Measurements from ENCODE around the gene PDE4B. TPM values are rescaled to one million over a fixed set of nuclear protein-coding genes. Genes with fewer than 3 reads are reported as not detected.

Gene PDE4B
- total RNA-seq, 1 donor from 2014 or later = 1.2 TPM

DNA sequence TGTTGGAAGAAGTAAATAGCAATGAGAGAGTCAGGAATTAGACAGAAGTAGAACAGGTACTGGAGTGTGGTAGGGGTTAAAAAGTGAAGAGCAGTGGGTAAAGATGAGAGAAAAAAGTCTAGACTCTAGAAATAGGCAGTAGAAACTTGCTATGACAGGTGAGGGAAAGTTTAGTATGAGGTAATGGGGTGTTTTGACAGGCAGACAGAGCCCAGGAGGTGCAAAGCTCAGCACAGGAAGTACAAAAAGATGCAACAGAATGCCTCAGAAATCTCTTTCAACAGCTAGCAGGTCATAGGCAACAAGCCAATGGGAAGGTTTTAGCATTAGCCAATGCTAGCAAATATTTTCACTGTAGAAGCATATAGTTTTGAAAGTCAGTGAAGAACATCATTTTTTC lies 422.2 kb downstream of the PDE4B start:
- Histone ChIP-seq H3K79me2 (ENCODE audit: low read depth) (no peaks in the 10 kb centered on the region), H3K36me3 (no peaks in the 10 kb centered on the region), H3K9ac (no peak overlapping the region), H3K4me3 (no peak overlapping the region), H3K27me3 (no peaks in the 10 kb centered on the region), H2AFZ (replicated peaks) (no peak overlapping the region), H3F3A (ENCODE audit: low read depth) (no peaks in the 10 kb centered on the region), H3K4me1 (no peaks in the 10 kb centered on the region), H4K20me1 (ENCODE audit: low read depth) (no peaks in the 10 kb centered on the region), H3K4me2 (no peak overlapping the region), H3K9me3 (ENCODE audit: low read depth) (no peaks in the 10 kb centered on the region), H3K27ac (no peak overlapping the region)
- Mint-ChIP-seq H3K27ac (no peak overlapping the region), H3K36me3 (no peaks in the 10 kb centered on the region), H3K4me3 (no peak overlapping the region), H3K9me3 (no peaks in the 10 kb centered on the region), H3K27me3 (ENCODE audit: insufficient read depth, low read depth) (peaks cover 2% of the 10 kb centered on the region), H3K4me1 (no peaks in the 10 kb centered on the region)
- TF ChIP-seq, protein P1, sequence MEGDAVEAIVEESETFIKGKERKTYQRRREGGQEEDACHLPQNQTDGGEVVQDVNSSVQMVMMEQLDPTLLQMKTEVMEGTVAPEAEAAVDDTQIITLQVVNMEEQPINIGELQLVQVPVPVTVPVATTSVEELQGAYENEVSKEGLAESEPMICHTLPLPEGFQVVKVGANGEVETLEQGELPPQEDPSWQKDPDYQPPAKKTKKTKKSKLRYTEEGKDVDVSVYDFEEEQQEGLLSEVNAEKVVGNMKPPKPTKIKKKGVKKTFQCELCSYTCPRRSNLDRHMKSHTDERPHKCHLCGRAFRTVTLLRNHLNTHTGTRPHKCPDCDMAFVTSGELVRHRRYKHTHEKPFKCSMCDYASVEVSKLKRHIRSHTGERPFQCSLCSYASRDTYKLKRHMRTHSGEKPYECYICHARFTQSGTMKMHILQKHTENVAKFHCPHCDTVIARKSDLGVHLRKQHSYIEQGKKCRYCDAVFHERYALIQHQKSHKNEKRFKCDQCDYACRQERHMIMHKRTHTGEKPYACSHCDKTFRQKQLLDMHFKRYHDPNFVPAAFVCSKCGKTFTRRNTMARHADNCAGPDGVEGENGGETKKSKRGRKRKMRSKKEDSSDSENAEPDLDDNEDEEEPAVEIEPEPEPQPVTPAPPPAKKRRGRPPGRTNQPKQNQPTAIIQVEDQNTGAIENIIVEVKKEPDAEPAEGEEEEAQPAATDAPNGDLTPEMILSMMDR (IDR thresholded peaks at IDR 0.05) = no peak
- TF ChIP-seq EZH2phosphoT487 (IDR thresholded peaks at IDR 0.05) = no peak
- TF ChIP-seq EZH2 (IDR thresholded peaks at IDR 0.05) = no peak
- no peak for DNase-seq (ENCODE audit: low spot score)

DNA sequence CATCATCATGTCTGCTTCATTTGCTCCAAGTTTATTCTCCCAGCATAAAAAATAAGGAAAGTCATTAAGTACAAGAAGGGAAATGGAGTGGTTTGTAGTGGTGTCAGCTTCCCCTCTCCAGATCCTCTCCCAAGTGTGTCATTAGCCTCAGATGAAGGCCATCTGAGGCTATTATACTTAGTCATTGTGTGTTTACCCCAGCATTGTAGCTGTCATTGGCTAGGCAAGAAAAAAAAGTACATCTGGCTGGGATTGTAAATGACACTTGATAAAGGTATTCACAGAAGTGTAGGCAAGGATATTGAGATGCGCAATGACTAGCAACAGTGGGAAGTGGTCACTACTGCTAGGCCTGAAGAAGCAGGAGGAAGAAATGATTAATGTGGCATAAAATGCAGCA lies 424.3 kb downstream of the PDE4B start:
- Mint-ChIP-seq H3K27ac (no peak overlapping the region), H3K36me3 (no peaks in the 10 kb centered on the region), H3K4me1 (no peaks in the 10 kb centered on the region), H3K4me3 (no peak overlapping the region), H3K27me3 (ENCODE audit: insufficient read depth, low read depth) (peaks cover 2% of the 10 kb centered on the region), H3K9me3 (no peaks in the 10 kb centered on the region)
- no peaks in the 10 kb centered on the region for H3K9me3 ChIP-seq (ENCODE audit: low read depth)
- no peak for DNase-seq (ENCODE audit: low spot score)
- H3K4me2 ChIP-seq = no peak overlapping the region
- no peaks in the 10 kb centered on the region for H3K36me3 ChIP-seq
- H3K27me3 ChIP-seq = no peaks in the 10 kb centered on the region
- no peak overlapping the region for H3K4me3 ChIP-seq
- TF ChIP-seq EZH2phosphoT487 (IDR thresholded peaks at IDR 0.05) (no peak), EZH2 (IDR thresholded peaks at IDR 0.05) (no peak)
- TF ChIP-seq, protein P1 (IDR thresholded peaks at IDR 0.05) = no peak
- no peaks in the 10 kb centered on the region for H3F3A ChIP-seq (ENCODE audit: low read depth)
- no peak overlapping the region for H2AFZ ChIP-seq (replicated peaks)
- no peaks in the 10 kb centered on the region for H4K20me1 ChIP-seq (ENCODE audit: low read depth)
- H3K79me2 ChIP-seq (ENCODE audit: low read depth) = no peaks in the 10 kb centered on the region
- H3K4me1 ChIP-seq = no peaks in the 10 kb centered on the region
- no peak overlapping the region for H3K9ac ChIP-seq
- H3K27ac ChIP-seq = no peak overlapping the region

DNA sequence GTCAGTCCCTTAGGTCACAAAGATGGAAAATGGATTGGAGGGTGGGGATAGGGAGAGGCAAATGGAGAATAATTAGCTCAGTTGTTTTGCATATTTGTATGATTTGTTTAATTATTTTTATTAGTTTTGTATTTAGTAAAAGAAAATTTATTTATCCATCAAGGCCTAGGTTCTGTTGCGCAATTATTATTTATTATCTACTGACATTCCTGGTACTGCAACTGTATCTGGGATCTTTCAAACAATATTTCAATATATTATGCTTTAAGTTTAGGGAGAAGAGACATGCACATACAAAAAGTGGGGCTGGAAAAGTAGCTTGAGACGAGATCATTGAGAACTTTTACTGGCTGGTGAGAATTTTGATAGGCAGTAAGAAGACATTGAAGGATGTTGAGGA lies 424.9 kb downstream of the PDE4B start:
- no peak overlapping the region for H3K4me3 ChIP-seq
- H3K4me2 ChIP-seq = no peak overlapping the region
- no peaks in the 10 kb centered on the region for H3F3A ChIP-seq (ENCODE audit: low read depth)
- Mint-ChIP-seq H3K9me3 (no peaks in the 10 kb centered on the region), H3K27me3 (ENCODE audit: insufficient read depth, low read depth) (peaks cover 2% of the 10 kb centered on the region), H3K36me3 (no peaks in the 10 kb centered on the region), H3K4me1 (no peaks in the 10 kb centered on the region), H3K27ac (no peak overlapping the region), H3K4me3 (no peak overlapping the region)
- H3K9me3 ChIP-seq (ENCODE audit: low read depth) = no peaks in the 10 kb centered on the region
- no peaks in the 10 kb centered on the region for H4K20me1 ChIP-seq (ENCODE audit: low read depth)
- no peak overlapping the region for H3K9ac ChIP-seq
- H3K27ac ChIP-seq = no peak overlapping the region
- H3K27me3 ChIP-seq = no peaks in the 10 kb centered on the region
- no peak for DNase-seq (ENCODE audit: low spot score)
- no peaks in the 10 kb centered on the region for H3K79me2 ChIP-seq (ENCODE audit: low read depth)
- no peak overlapping the region for H2AFZ ChIP-seq (replicated peaks)
- no peaks in the 10 kb centered on the region for H3K36me3 ChIP-seq
- H3K4me1 ChIP-seq = no peaks in the 10 kb centered on the region
- TF ChIP-seq EZH2 (IDR thresholded peaks at IDR 0.05) (no peak), EZH2phosphoT487 (IDR thresholded peaks at IDR 0.05) (no peak)
- TF ChIP-seq, protein P1 (IDR thresholded peaks at IDR 0.05) = no peak
